Measurements from ENCODE around the gene NKX2-4. TPM values are rescaled to one million over a fixed set of nuclear protein-coding genes. Genes with fewer than 3 reads are reported as not detected.
"Not testable (repeated sequence)": the region's sequence is repeated elsewhere in the genome, so short reads cannot be mapped to it uniquely, and the experiment has no call there.

NKX2-4 gene
- polyA plus RNA-seq, 2 of the 4 experiments (the other 2 are of a cell fraction): not detected

DNA sequence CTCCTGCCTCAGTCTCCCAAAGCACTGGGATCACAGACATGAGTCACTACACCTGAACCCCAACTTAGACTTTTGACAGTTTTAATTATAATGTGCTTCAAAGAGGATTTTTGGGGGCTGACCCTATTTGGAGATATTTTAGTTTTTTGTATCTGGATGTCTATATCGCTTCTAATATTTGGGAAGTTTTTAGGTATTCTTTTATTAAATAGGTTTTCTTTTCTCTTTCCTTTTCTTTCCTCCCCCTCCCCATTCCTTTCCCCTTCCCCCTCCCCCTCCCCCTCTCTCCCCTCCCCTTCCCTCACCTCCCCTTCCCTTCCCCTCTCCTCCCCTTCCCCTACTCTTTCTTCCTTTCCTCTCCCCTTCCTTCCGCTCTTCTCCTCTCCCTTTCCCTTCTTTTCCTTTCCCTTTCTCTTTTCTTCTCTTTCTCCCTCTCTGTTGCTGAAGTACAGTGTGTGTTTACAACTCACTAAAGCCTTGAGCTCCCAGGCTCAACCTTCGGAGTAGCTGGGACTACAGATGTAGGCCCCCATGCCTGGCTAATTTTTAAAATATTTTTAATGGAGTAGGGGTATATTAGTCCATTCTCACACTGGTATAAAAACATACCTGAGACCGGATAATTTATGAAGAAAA lies 24.4 kb upstream of the NKX2-4 start:
- no peak overlapping the region for H3K4me2 ChIP-seq
- DNase-seq (ENCODE audit: low read depth in 1 of 2, low spot score in 1 of 2): no peak
- POLR2A ChIA-PET: no interaction called here
- H3K4me1 ChIP-seq: no peaks in the 10 kb centered on the region
- TF ChIP-seq RCOR1 (IDR thresholded peaks at IDR 0.05; ENCODE audit: low read depth, low read length) (no peak), MYC (IDR thresholded peaks at IDR 0.05; ENCODE audit: borderline replicate concordance, low read length) (no peak), CHD4 (IDR thresholded peaks at IDR 0.05; ENCODE audit: borderline replicate concordance) (no peak), NPAS2 (CRISPR knock-in tag; IDR thresholded peaks at IDR 0.05; ENCODE audit: borderline replicate concordance) (no peak), USF2 (IDR thresholded peaks at IDR 0.05) (no peak), ZC3H11A (IDR thresholded peaks at IDR 0.05) (no peak), EHF (CRISPR knock-in tag; IDR thresholded peaks at IDR 0.05) (no peak), KDM5A (IDR thresholded peaks at IDR 0.05) (no peak), ESRRA (IDR thresholded peaks at IDR 0.05; ENCODE audit: borderline replicate concordance, low read length) (no peak), ELK1 (IDR thresholded peaks at IDR 0.05; ENCODE audit: low read depth, low read length) (no peak), CTCF (IDR thresholded peaks at IDR 0.05) (no peak), BHLHE40 (IDR thresholded peaks at IDR 0.05; ENCODE audit: low read depth, low read length) (no peak), POLR2A (IDR thresholded peaks at IDR 0.05; ENCODE audit: low read length) (no peak), RAD21 (conservative IDR thresholded peaks at IDR 0.05 in 1 of 2, IDR thresholded peaks at IDR 0.05 in 1 of 2) (no peak), HOXB5 (CRISPR knock-in tag; IDR thresholded peaks at IDR 0.05) (no peak), CEBPB (IDR thresholded peaks at IDR 0.05) (no peak)
- TF ChIP-seq, protein P1, sequence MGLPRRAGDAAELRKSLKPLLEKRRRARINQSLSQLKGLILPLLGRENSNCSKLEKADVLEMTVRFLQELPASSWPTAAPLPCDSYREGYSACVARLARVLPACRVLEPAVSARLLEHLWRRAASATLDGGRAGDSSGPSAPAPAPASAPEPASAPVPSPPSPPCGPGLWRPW (IDR thresholded peaks at IDR 0.05): no peak
- TF ChIP-seq, protein P2, sequence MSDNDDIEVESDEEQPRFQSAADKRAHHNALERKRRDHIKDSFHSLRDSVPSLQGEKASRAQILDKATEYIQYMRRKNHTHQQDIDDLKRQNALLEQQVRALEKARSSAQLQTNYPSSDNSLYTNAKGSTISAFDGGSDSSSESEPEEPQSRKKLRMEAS (IDR thresholded peaks at IDR 0.05): no peak
- CTCF ChIA-PET: no interaction called here
- no peak for FAIRE-seq
- WGBS (ENCODE audit: missing lambda C conversion rate): 46% methylated on average over 4 of the region's 4 CpGs
- ATAC-seq: no peak
- H3K9me3 ChIP-seq: peaks cover 8% of the 10 kb centered on the region; the same call in 1 of the 3 replicates
- H3K4me3 ChIP-seq: no peak overlapping the region
- no peak overlapping the region for H3K27ac ChIP-seq

DNA sequence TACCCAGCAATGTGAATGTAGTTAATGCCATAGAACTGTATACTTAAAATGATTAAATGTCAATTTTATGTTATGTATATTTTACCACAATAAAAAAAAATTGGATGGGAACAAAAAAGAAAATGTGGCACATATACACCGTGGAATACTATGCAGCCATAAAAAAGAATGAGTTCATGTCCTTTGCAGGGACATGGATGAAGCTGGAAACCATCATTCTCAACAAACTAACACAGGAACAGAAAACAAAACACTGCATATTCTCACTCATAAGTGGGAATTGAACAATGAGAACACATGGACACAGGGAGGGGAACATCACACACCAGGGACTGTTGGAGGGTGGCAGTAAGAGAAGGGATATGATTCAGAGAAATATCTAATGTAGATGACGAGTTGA lies 21.8 kb upstream of the NKX2-4 start:
- FAIRE-seq; H3K9me3 ChIP-seq; H3K4me1 ChIP-seq; DNase-seq (ENCODE audit: low read depth in 1 of 2, low spot score in 1 of 2); H3K27ac ChIP-seq; POLR2A ChIA-PET; H3K4me2 ChIP-seq; CTCF ChIA-PET; ATAC-seq; H3K4me3 ChIP-seq: not testable (repeated sequence)
- WGBS (ENCODE audit: missing lambda C conversion rate): 3% methylated on average over 2 of the region's 2 CpGs

DNA sequence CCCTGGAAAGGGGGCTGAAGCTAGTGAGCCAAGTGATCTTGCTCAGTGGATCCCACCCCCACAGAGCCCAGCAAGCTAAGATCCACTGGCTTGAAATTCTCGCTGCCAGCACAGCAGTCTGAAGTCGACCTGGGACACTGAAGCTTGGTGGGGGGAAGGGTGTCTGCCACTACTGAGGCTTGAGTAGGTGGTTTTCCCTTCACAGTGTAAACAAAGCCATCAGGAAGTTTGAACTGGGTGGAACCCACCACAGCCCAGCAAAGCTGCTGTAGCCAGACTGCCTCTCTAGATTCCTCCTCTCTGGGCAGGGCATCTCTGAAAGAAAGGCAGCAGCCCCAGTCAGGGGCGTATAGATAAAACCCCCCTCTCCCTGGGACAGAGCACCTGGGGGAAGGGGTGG lies 16.7 kb upstream of the NKX2-4 start:
- 0% methylated on average over 3 of the region's 3 CpGs for WGBS (ENCODE audit: missing lambda C conversion rate)
- H3K4me2 ChIP-seq; POLR2A ChIA-PET; CTCF ChIA-PET; DNase-seq (ENCODE audit: low read depth in 1 of 2, low spot score in 1 of 2); ATAC-seq; FAIRE-seq; H3K27ac ChIP-seq; H3K4me1 ChIP-seq; H3K4me3 ChIP-seq: not testable (repeated sequence)
- H3K9me3 ChIP-seq: peaks cover 13% of the 10 kb centered on the region; the same call in 1 of the 3 replicates

Measured in A549 (cell line).